ENCODE data around the gene NFE2L1.
A peak's percentile ranks its signal among the peaks of the same experiment; 100 is the strongest.
"Not testable (repeated sequence)": the region's sequence is repeated elsewhere in the genome, so short reads cannot be mapped to it uniquely, and the experiment has no call there.

Gene NFE2L1

GRCh38 chr17:48031966-48032365 is 16.2 kb upstream of the NFE2L1 start:
- no peaks in the 10 kb centered on the region for H3K9me3 ChIP-seq
- H3K27me3 ChIP-seq = no peaks in the 10 kb centered on the region
- DNase-seq = no peak
- intact Hi-C loops (cut with DNase I; ENCODE audit: low total_unique reads) = no loop called here
- H3K27ac ChIP-seq = no peak overlapping the region
- H3K36me3 ChIP-seq = peaks cover 0 to 11% (median 10%) of the 10 kb centered on the region in 3 donors
- peaks cover 0 to 17% (median 7%) of the 10 kb centered on the region in 4 donors for H3K4me1 ChIP-seq
- TF ChIP-seq CTCF (IDR thresholded peaks at IDR 0.05) = no peak
- no peak overlapping the region for H3K4me3 ChIP-seq

- H3K27me3 ChIP-seq; intact Hi-C loops (cut with DNase I; ENCODE audit: low total_unique reads); H3K27ac ChIP-seq; H3K9me3 ChIP-seq; H3K4me3 ChIP-seq; DNase-seq: not testable (repeated sequence)
- peaks cover 0 to 23% (median 8%) of the 10 kb centered on the region in 4 donors for H3K4me1 ChIP-seq
- H3K36me3 ChIP-seq = peaks cover 0 to 11% (median 10%) of the 10 kb centered on the region in 3 donors
Observed at GRCh38 chr17:48034734-48035133, 13.4 kb upstream of the NFE2L1 start.

- peak overlapping the region; percentile 60 to 79 for H3K4me3 ChIP-seq
- peaks cover 0 to 14% (median 6%) of the 10 kb centered on the region in 4 donors for H3K4me1 ChIP-seq
- intact Hi-C loops (cut with DNase I; ENCODE audit: low total_unique reads) = loop anchor here (2.0 kb wide), 1 partner anchor 38 kb away; no protein-coding TSS in a partner anchor
- no peak for TF ChIP-seq CTCF (IDR thresholded peaks at IDR 0.05)
- no peaks in the 10 kb centered on the region for H3K9me3 ChIP-seq
- no peaks in the 10 kb centered on the region for H3K27me3 ChIP-seq
- DNase-seq = no peak
- peak overlapping the region; percentile 84 to 90 for H3K27ac ChIP-seq
- H3K36me3 ChIP-seq = peaks cover 0 to 11% (median 10%) of the 10 kb centered on the region in 3 donors
Observed at GRCh38 chr17:48036693-48037035, 11.5 kb upstream of the NFE2L1 start.

- Histone ChIP-seq H3K27me3 (no peaks in the 10 kb centered on the region), H3K36me3 (peaks cover 0 to 10% (median 6%) of the 10 kb centered on the region in 3 donors), H3K4me1 (peaks cover 0 to 14% (median 6%) of the 10 kb centered on the region in 4 donors), H3K9me3 (no peaks in the 10 kb centered on the region), H3K4me3 (peak within 1 kb of the TSS; percentile 60 to 79), H3K27ac (peak within 1 kb of the TSS; percentile 84 to 90)
- peak; percentile 72 to 87 for DNase-seq
- TF ChIP-seq CTCF (IDR thresholded peaks at IDR 0.05) = peak; percentile 35 to 44
- intact Hi-C loops (cut with DNase I; ENCODE audit: low total_unique reads) = loop anchor here (2.0 kb wide), 1 partner anchor 38 kb away; no protein-coding TSS in a partner anchor
Observed at GRCh38 chr17:48037036-48037837, 10.9 kb upstream of the NFE2L1 start, which contains the start of gene COPZ2. Gene COPZ2, minus strand, starts transcription at chr17:48037797. Its CDS starts 20 bp downstream, at chr17:48037777.

- no peak for TF ChIP-seq CTCF (IDR thresholded peaks at IDR 0.05)
- H3K27me3 ChIP-seq = no peaks in the 10 kb centered on the region
- H3K36me3 ChIP-seq = peaks cover 0 to 6% (median under 1%) of the 10 kb centered on the region in 3 donors
- no peaks in the 10 kb centered on the region for H3K9me3 ChIP-seq
- DNase-seq = no peak
- H3K4me1 ChIP-seq = peaks cover 0 to 14% (median 6%) of the 10 kb centered on the region in 4 donors
- intact Hi-C loops (cut with DNase I; ENCODE audit: low total_unique reads) = loop anchor here (2.0 kb wide), 1 partner anchor 37 kb away; no protein-coding TSS in a partner anchor
- H3K4me3 ChIP-seq = peak overlapping the region; percentile 60 to 79
- peak overlapping the region; percentile 84 to 90 for H3K27ac ChIP-seq
Observed at GRCh38 chr17:48037838-48038323, 10.3 kb upstream of the NFE2L1 start.

- H3K36me3 ChIP-seq = no peaks in the 10 kb centered on the region
- H3K27me3 ChIP-seq = no peaks in the 10 kb centered on the region
- no peak overlapping the region for H3K4me3 ChIP-seq
- H3K4me1 ChIP-seq = peaks cover 0 to 14% (median 6%) of the 10 kb centered on the region in 4 donors
- no peaks in the 10 kb centered on the region for H3K9me3 ChIP-seq
- H3K27ac ChIP-seq = no peak overlapping the region
- no peak for DNase-seq
- TF ChIP-seq CTCF (IDR thresholded peaks at IDR 0.05) = no peak
- intact Hi-C loops (cut with DNase I; ENCODE audit: low total_unique reads) = no loop called here
Observed at GRCh38 chr17:48038687-48039086, 9.5 kb upstream of the NFE2L1 start.

All from tibial artery (tissue), 4 donors.